GM12874 (cell line): Measurements from ENCODE around the gene ATRAID.

Source experiments
- CTCF ChIP-seq: IDR thresholded peaks from 2 replicates; pipeline ENCODE4 v1.5.1; 2011; ENCODE audit warnings: low read depth, mild to moderate bottlenecking, control low read depth, low read length, moderate library complexity; ENCODE audit not compliant: insufficient read depth

The ATRAID gene

GRCh38 chr2:27202854-27203253 lies 9.0 kb upstream of the ATRAID start:
- TF ChIP-seq CTCF, result no peak

- no peak for TF ChIP-seq CTCF
Observed at GRCh38 chr2:27203741-27204140, 8.1 kb upstream of the ATRAID start.

- TF ChIP-seq CTCF, result no peak
Observed at GRCh38 chr2:27204566-27204965, 7.3 kb upstream of the ATRAID start.

GRCh38 chr2:27205206-27205605 lies 6.6 kb upstream of the ATRAID start:
- TF ChIP-seq CTCF, result no peak

- no peak for TF ChIP-seq CTCF
Observed at GRCh38 chr2:27206346-27206745, 5.5 kb upstream of the ATRAID start.

GRCh38 chr2:27208486-27209050 lies 3.3 kb upstream of the ATRAID start:
- no peak for TF ChIP-seq CTCF

GRCh38 chr2:27209621-27210401 lies 2.0 kb upstream of the ATRAID start:
- TF ChIP-seq CTCF, result no peak
